ENCODE measurements around the gene POLD3. TPM values are rescaled to one million over a fixed set of nuclear protein-coding genes. Genes with fewer than 3 reads are reported as not detected.
"Not testable (repeated sequence)": the region's sequence is repeated elsewhere in the genome, so short reads cannot be mapped to it uniquely, and the experiment has no call there.

POLD3 gene
- total RNA-seq, 2 donors from 2014 or later = 5.6 to 14.5 TPM

DNA sequence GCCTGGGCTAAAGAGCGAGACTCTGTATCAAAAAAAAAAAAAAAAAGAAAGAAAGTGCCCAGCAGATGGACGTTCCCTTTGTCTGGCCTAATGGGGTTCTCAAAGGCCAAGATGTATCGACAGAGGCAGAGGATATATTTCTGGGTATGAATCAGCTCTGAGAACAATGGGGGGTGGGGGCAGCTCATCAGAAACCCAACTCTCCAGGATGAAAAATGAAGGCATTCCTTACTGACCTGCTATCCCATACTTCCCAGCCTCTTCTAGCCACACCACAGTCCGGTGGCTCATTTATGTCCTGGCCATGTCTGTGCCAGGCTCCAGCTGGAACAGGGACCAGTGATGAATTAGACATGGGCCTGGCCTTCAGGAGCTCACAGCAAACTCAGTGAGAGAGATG, 15.2 kb upstream of the POLD3 start:
- ATAC-seq (ENCODE audit: insufficient number of reproducible peaks, low FRiP score, low read depth) (no peak), DNase-seq (ENCODE audit: low spot score) (no peak)
- Histone ChIP-seq H3K36me3 (no peaks in the 10 kb centered on the region), H3K27ac (no peak overlapping the region), H3K4me1 (ENCODE audit: control insufficient read depth in 1 of 2, low read depth in 2 of 2) (no peaks in the 10 kb centered on the region), H3K27me3 (replicated peaks; ENCODE audit: insufficient read depth) (no peaks in the 10 kb centered on the region), H3K9me3 (no peaks in the 10 kb centered on the region), H3K4me3 (no peak overlapping the region)
- TF ChIP-seq CTCF (IDR thresholded peaks at IDR 0.05) = no peak

- H3K27me3 ChIP-seq (replicated peaks; ENCODE audit: insufficient read depth) = no peaks in the 10 kb centered on the region
- no peak for TF ChIP-seq CTCF (IDR thresholded peaks at IDR 0.05)
- no peak overlapping the region for H3K27ac ChIP-seq
- no peaks in the 10 kb centered on the region for H3K4me1 ChIP-seq (ENCODE audit: control insufficient read depth in 1 of 2, low read depth in 2 of 2)
- ATAC-seq (ENCODE audit: insufficient number of reproducible peaks, low FRiP score, low read depth) = no peak
- no peaks in the 10 kb centered on the region for H3K9me3 ChIP-seq
- no peak overlapping the region for H3K4me3 ChIP-seq
- DNase-seq (ENCODE audit: low spot score) = no peak
- H3K36me3 ChIP-seq = no peaks in the 10 kb centered on the region
Observed at GRCh38 chr11:74577624-74578396, 14.6 kb upstream of the POLD3 start.

GRCh38 chr11:74579577-74580270, 12.7 kb upstream of the POLD3 start:
- Histone ChIP-seq H3K4me3 (no peak overlapping the region), H3K27me3 (replicated peaks; ENCODE audit: insufficient read depth) (no peaks in the 10 kb centered on the region), H3K9me3 (no peaks in the 10 kb centered on the region), H3K4me1 (ENCODE audit: control insufficient read depth in 1 of 2, low read depth in 2 of 2) (no peaks in the 10 kb centered on the region), H3K36me3 (no peaks in the 10 kb centered on the region), H3K27ac (no peak overlapping the region)
- no peak for DNase-seq (ENCODE audit: low spot score)
- ATAC-seq (ENCODE audit: insufficient number of reproducible peaks, low FRiP score, low read depth) = no peak
- TF ChIP-seq CTCF (IDR thresholded peaks at IDR 0.05) = no peak

DNA sequence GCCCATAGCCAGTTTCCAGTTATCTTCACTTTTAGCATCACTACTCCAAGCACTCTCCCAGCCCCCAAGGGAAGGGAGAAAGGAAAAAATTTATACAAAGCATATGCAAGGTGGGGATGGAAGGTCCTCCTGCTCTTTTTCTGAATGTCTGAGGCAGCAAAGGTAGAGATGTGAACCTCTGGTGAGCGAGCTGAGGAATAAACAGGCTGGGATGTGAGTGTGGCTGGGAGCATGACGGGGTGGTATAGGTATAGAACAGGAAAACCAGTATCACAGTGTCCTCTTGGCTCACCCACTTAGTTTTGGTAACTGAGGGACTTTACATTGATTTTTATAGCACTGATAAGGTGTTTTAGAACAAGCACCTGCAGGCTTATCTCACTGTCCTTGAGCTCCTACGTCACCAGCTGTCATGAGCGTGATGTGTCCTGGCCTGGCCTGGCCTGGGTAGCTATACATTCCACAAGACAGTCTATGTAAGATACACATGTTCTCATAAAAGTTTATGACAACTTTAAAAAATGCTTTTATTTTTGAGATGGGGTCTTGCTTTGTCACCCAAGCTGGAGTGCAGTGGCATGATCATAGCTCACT, 10.3 kb upstream of the POLD3 start:
- Histone ChIP-seq H3K36me3 (no peaks in the 10 kb centered on the region), H3K9me3 (no peaks in the 10 kb centered on the region), H3K27me3 (replicated peaks; ENCODE audit: insufficient read depth) (no peaks in the 10 kb centered on the region), H3K27ac (no peak overlapping the region), H3K4me1 (ENCODE audit: control insufficient read depth in 1 of 2, low read depth in 2 of 2) (no peaks in the 10 kb centered on the region), H3K4me3 (no peak overlapping the region)
- ATAC-seq (ENCODE audit: insufficient number of reproducible peaks, low FRiP score, low read depth) = no peak
- TF ChIP-seq CTCF (IDR thresholded peaks at IDR 0.05) = no peak
- DNase-seq (ENCODE audit: low spot score) = no peak

GRCh38 chr11:74583024-74583624, 9.3 kb upstream of the POLD3 start:
- Histone ChIP-seq H3K9me3 (no peaks in the 10 kb centered on the region), H3K4me1 (ENCODE audit: control insufficient read depth in 1 of 2, low read depth in 2 of 2) (no peaks in the 10 kb centered on the region), H3K27ac (no peak overlapping the region), H3K36me3 (no peaks in the 10 kb centered on the region), H3K27me3 (replicated peaks; ENCODE audit: insufficient read depth) (no peaks in the 10 kb centered on the region), H3K4me3 (no peak overlapping the region)
- ATAC-seq (ENCODE audit: insufficient number of reproducible peaks, low FRiP score, low read depth) (no peak), DNase-seq (ENCODE audit: low spot score) (no peak)
- TF ChIP-seq CTCF (IDR thresholded peaks at IDR 0.05) = no peak

DNA sequence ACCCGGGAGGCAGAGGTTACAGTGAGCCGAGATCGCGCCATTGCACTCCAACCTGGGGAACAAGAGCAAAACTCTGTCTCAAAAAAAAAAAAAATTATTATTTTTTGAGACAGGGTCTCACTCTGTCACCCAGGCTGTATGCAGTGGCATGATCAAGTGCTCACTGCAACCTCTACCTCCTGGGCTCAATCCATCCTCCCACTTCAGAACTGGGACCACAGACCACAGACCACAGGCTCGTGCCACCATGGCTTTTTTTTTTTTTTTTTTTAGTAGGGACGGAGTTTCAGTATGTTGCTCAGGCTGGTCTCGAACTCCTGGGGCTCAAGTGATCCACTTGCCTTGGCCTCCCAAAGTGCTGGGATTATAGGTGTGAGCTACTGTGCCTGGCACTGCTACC, 1.9 kb upstream of the POLD3 start:
- H3K27ac ChIP-seq; ATAC-seq (ENCODE audit: insufficient number of reproducible peaks, low FRiP score, low read depth); H3K9me3 ChIP-seq; H3K36me3 ChIP-seq; H3K27me3 ChIP-seq (replicated peaks; ENCODE audit: insufficient read depth); H3K4me3 ChIP-seq; DNase-seq (ENCODE audit: low spot score): not testable (repeated sequence)
- peaks cover 0 to 22% of the 10 kb centered on the region in 2 donors for H3K4me1 ChIP-seq (ENCODE audit: control insufficient read depth in 1 of 2, low read depth in 2 of 2)

Data from thoracic aorta (tissue), 2 donors.